ENCODE measurements around the gene APMAP.
"Not testable (repeated sequence)": the region's sequence is repeated elsewhere in the genome, so short reads cannot be mapped to it uniquely, and the experiment has no call there.

Gene APMAP

GRCh38 chr20:24950128-24950835, 42.3 kb downstream of the APMAP start:
- no peak for DNase-seq

GRCh38 chr20:24949756-24950127, 42.8 kb downstream of the APMAP start:
- no peak for DNase-seq

GRCh38 chr20:24948939-24949679, 43.4 kb downstream of the APMAP start, which contains the start of gene CST7:
TSS of gene CST7 (plus strand) at chr20:24949269. CDS start at chr20:24949506, 237 bp downstream.
- DNase-seq: no peak

- not testable (repeated sequence) for DNase-seq
These were observed 44.1 kb downstream of the APMAP start for GRCh38 chr20:24948396-24948938.

GRCh38 chr20:24946376-24946775, 46.2 kb downstream of the APMAP start:
- DNase-seq: not testable (repeated sequence)

- no peak for DNase-seq
These were observed 48.8 kb downstream of the APMAP start for GRCh38 chr20:24943731-24944130.

- no peak for DNase-seq
These were observed 49.4 kb downstream of the APMAP start for GRCh38 chr20:24943196-24943595.

- DNase-seq: no peak
These were observed 49.9 kb downstream of the APMAP start for GRCh38 chr20:24942679-24943078.

GRCh38 chr20:24939036-24939435, 53.5 kb downstream of the APMAP start:
- DNase-seq: no peak

GRCh38 chr20:24938498-24938897, 54.1 kb downstream of the APMAP start:
- no peak for DNase-seq

GRCh38 chr20:24937579-24937978, 55.0 kb downstream of the APMAP start:
- no peak for DNase-seq

GRCh38 chr20:24936526-24937407, 55.8 kb downstream of the APMAP start:
- no peak for DNase-seq

- DNase-seq: no peak
These were observed 56.6 kb downstream of the APMAP start for GRCh38 chr20:24935766-24936525.

GRCh38 chr20:24935140-24935539, 57.4 kb downstream of the APMAP start:
- DNase-seq: no peak

GRCh38 chr20:24934716-24935115, 57.8 kb downstream of the APMAP start:
- DNase-seq: no peak

GRCh38 chr20:24934101-24934661, 58.4 kb downstream of the APMAP start:
- no peak for DNase-seq

- no peak for DNase-seq
These were observed 59.2 kb downstream of the APMAP start for GRCh38 chr20:24933266-24933908.

- not testable (repeated sequence) for DNase-seq
These were observed 60.7 kb downstream of the APMAP start for GRCh38 chr20:24931893-24932292.

- not testable (repeated sequence) for DNase-seq
These were observed 61.5 kb downstream of the APMAP start for GRCh38 chr20:24930724-24931688.

All from NCI-H2029 treated with DMSO at 0.1 percent for 48 hours (cell line).